ENCODE data around the gene LRRC55. TPM values are rescaled to one million over a fixed set of nuclear protein-coding genes. Genes with fewer than 3 reads are reported as not detected.

The LRRC55 gene
- total RNA-seq, 6 donors from 2014 or later, result 0.10 to 0.11 TPM; not detected in 4

- Histone ChIP-seq H3K36me3 (no peaks in the 10 kb centered on the region), H3K4me1 (no peaks in the 10 kb centered on the region), H3K9me3 (no peaks in the 10 kb centered on the region), H3K27ac (no peak overlapping the region), H3K27me3 (no peaks in the 10 kb centered on the region), H3K4me3 (no peak overlapping the region)
- no peak for DNase-seq
- TF ChIP-seq CTCF (IDR thresholded peaks at IDR 0.05), result no peak
- no peak for TF ChIP-seq EP300 (IDR thresholded peaks at IDR 0.05)
- no peak for TF ChIP-seq POLR2AphosphoS5 (IDR thresholded peaks at IDR 0.05)
- no peak for TF ChIP-seq POLR2A (IDR thresholded peaks at IDR 0.05)
- WGBS, 2 donors, result 62 to 75% methylated on average over 3 of the region's 3 CpGs
- no peak for ATAC-seq (ENCODE audit: low FRiP score in 2 of 2)
Measured at GRCh38 chr11:57228600-57228999, 46.8 kb downstream of the LRRC55 start.

- no peaks in the 10 kb centered on the region for H3K9me3 ChIP-seq
- H3K27ac ChIP-seq, result no peak overlapping the region
- DNase-seq (no peak), ATAC-seq (ENCODE audit: low FRiP score in 2 of 2) (no peak)
- no peak overlapping the region for H3K4me3 ChIP-seq
- H3K4me1 ChIP-seq, result peaks cover 0 to 8% (median 0%) of the 10 kb centered on the region in 4 donors
- WGBS, 2 donors, result 57 to 59% methylated on average over 5 of the region's 5 CpGs
- no peaks in the 10 kb centered on the region for H3K36me3 ChIP-seq
- TF ChIP-seq CTCF (IDR thresholded peaks at IDR 0.05) (no peak), POLR2A (IDR thresholded peaks at IDR 0.05) (no peak), EP300 (IDR thresholded peaks at IDR 0.05) (no peak), POLR2AphosphoS5 (IDR thresholded peaks at IDR 0.05) (no peak)
- no peaks in the 10 kb centered on the region for H3K27me3 ChIP-seq
Measured at GRCh38 chr11:57230316-57230715, 48.6 kb downstream of the LRRC55 start.

- no peaks in the 10 kb centered on the region for H3K36me3 ChIP-seq
- no peaks in the 10 kb centered on the region for H3K27me3 ChIP-seq
- WGBS, 2 donors, result 49 to 56% methylated on average over 18 of the region's 18 CpGs
- H3K9me3 ChIP-seq, result no peaks in the 10 kb centered on the region
- DNase-seq (peak in 1 of 2 donors; percentile 10), ATAC-seq (ENCODE audit: low FRiP score in 2 of 2) (peak in 1 of 2 donors; percentile 27)
- peaks cover 0 to 8% (median 1%) of the 10 kb centered on the region in 4 donors for H3K4me1 ChIP-seq
- no peak overlapping the region for H3K4me3 ChIP-seq
- no peak for TF ChIP-seq CTCF (IDR thresholded peaks at IDR 0.05)
- no peak for TF ChIP-seq EP300 (IDR thresholded peaks at IDR 0.05)
- no peak for TF ChIP-seq POLR2AphosphoS5 (IDR thresholded peaks at IDR 0.05)
- no peak for TF ChIP-seq POLR2A (IDR thresholded peaks at IDR 0.05)
- no peak overlapping the region for H3K27ac ChIP-seq
Measured at GRCh38 chr11:57230791-57231538, 49.2 kb downstream of the LRRC55 start.

GRCh38 chr11:57231539-57232253 lies 49.9 kb downstream of the LRRC55 start:
- no peaks in the 10 kb centered on the region for H3K27me3 ChIP-seq
- no peaks in the 10 kb centered on the region for H3K9me3 ChIP-seq
- H3K27ac ChIP-seq, result no peak overlapping the region
- H3K4me3 ChIP-seq, result no peak overlapping the region
- peaks cover 0 to 8% (median 1%) of the 10 kb centered on the region in 4 donors for H3K4me1 ChIP-seq
- ATAC-seq (ENCODE audit: low FRiP score in 2 of 2) (no peak), DNase-seq (no peak)
- WGBS, 2 donors, result 61 to 67% methylated on average over 3 of the region's 3 CpGs
- TF ChIP-seq EP300 (IDR thresholded peaks at IDR 0.05), result no peak
- TF ChIP-seq POLR2A (IDR thresholded peaks at IDR 0.05), result no peak
- no peak for TF ChIP-seq POLR2AphosphoS5 (IDR thresholded peaks at IDR 0.05)
- TF ChIP-seq CTCF (IDR thresholded peaks at IDR 0.05), result no peak
- no peaks in the 10 kb centered on the region for H3K36me3 ChIP-seq

Data from upper lobe of left lung (tissue), 6 donors.